Measurements from ENCODE around the gene POMC.

- TF ChIP-seq CTCF (IDR thresholded peaks at IDR 0.05) (no peak), POLR2A (IDR thresholded peaks at IDR 0.05) (no peak)
Measured at GRCh38 chr2:25132299-25132635, 36.1 kb downstream of the POMC start.
